OCI-LY1 (cell line): ENCODE results near the gene ST7.

Source experiments
- H2AFZ ChIP-seq: fragments of 200-600 bp; sonication (generic), shearing (Covaris generic); 2 replicates; pipeline ENCODE4 v1.6.0; 2014; ENCODE audit warnings: antibody characterized with exemption, mild to moderate bottlenecking, low read length
- H3F3A ChIP-seq: fragments of 200-600 bp; sonication (generic), shearing (Covaris generic); 2 replicates; pipeline ENCODE4 v1.6.0; 2014; ENCODE audit warnings: mild to moderate bottlenecking, antibody characterized with exemption, low read length, moderate library complexity; ENCODE audit not compliant: insufficient read depth
- H3K27ac ChIP-seq: fragments of 200-600 bp; sonication (generic); 2 replicates; pipeline ENCODE4 v1.5.1; 2014; ENCODE audit warnings: low read length, mixed run types, mild to moderate bottlenecking, low read depth; ENCODE audit not compliant: poor library complexity, severe bottlenecking
- H3K27me3 ChIP-seq: fragments of 200-600 bp; sonication (generic); 2 replicates; pipeline ENCODE4 v1.6.0; 2014; ENCODE audit warnings: antibody characterized with exemption, mild to moderate bottlenecking, low read length, moderate library complexity; ENCODE audit not compliant: insufficient read depth
- H3K36me3 ChIP-seq: fragments of 200-600 bp; sonication (generic); 2 replicates; pipeline ENCODE4 v1.6.1; 2014; ENCODE audit warnings: mild to moderate bottlenecking, antibody characterized with exemption, low read length, moderate library complexity, mixed read lengths; ENCODE audit not compliant: insufficient read depth
- H3K4me1 ChIP-seq: fragments of 200-600 bp; sonication (generic); 2 replicates; pipeline ENCODE4 v1.5.1; 2014; ENCODE audit warnings: mild to moderate bottlenecking, low read length, moderate library complexity; ENCODE audit not compliant: insufficient read depth, severe bottlenecking
- H3K4me2 ChIP-seq: fragments of 200-600 bp; sonication (generic), shearing (Covaris generic); 2 replicates; pipeline ENCODE4 v1.6.1; 2014; ENCODE audit warnings: low read length
- H3K4me3 ChIP-seq: fragments of 200-600 bp; sonication (generic); 2 replicates; pipeline ENCODE4 v1.5.1; 2014; ENCODE audit warnings: low read length, low read depth, mild to moderate bottlenecking, mixed read lengths; ENCODE audit not compliant: poor library complexity, severe bottlenecking
- H3K79me2 ChIP-seq: fragments of 200-600 bp; shearing (Covaris generic); 2 replicates; pipeline ENCODE4 v1.6.1; 2016; ENCODE audit warnings: mixed run types, low read length, mixed read lengths; ENCODE audit not compliant: insufficient read depth
- H3K9ac ChIP-seq: fragments of 200-600 bp; sonication (generic), shearing (Covaris generic); 2 replicates; pipeline ENCODE4 v1.6.1; 2014; ENCODE audit warnings: mild to moderate bottlenecking, low read length, mixed read lengths
- H3K9me2 ChIP-seq: fragments of 200-600 bp; sonication (generic), shearing (Covaris generic); 2 replicates; pipeline ENCODE4 v1.6.1; 2014; ENCODE audit warnings: low read depth, mild to moderate bottlenecking, low read length, mixed read lengths
- H3K9me3 ChIP-seq: fragments of 200-600 bp; shearing (Covaris generic); 2 replicates; pipeline ENCODE4 v1.6.1; 2014; ENCODE audit warnings: low read length, mixed read lengths
- H4K20me1 ChIP-seq: fragments of 200-600 bp; sonication (generic), shearing (Covaris generic); 2 replicates; pipeline ENCODE4 v1.6.0; 2016; ENCODE audit warnings: mild to moderate bottlenecking, low read length; ENCODE audit not compliant: insufficient read depth
- EZH2 ChIP-seq: fragments of 200-600 bp; sonication (generic), shearing (Covaris generic); IDR thresholded peaks from 2 replicates; pipeline ENCODE4 v1.8.0; 2017; ENCODE audit warnings: borderline replicate concordance, mixed run types, mild to moderate bottlenecking, antibody characterized with exemption, low read length, moderate library complexity, mixed read lengths
- TF ChIP-seq, protein P1 (sequence below): fragments of 200-600 bp; sonication (generic), shearing (Covaris generic); IDR thresholded peaks from 2 replicates; pipeline ENCODE4 v1.5.1; 2017; ENCODE audit warnings: mild to moderate bottlenecking, antibody characterized with exemption, low read length, moderate library complexity, mixed read lengths

The ST7 gene

DNA sequence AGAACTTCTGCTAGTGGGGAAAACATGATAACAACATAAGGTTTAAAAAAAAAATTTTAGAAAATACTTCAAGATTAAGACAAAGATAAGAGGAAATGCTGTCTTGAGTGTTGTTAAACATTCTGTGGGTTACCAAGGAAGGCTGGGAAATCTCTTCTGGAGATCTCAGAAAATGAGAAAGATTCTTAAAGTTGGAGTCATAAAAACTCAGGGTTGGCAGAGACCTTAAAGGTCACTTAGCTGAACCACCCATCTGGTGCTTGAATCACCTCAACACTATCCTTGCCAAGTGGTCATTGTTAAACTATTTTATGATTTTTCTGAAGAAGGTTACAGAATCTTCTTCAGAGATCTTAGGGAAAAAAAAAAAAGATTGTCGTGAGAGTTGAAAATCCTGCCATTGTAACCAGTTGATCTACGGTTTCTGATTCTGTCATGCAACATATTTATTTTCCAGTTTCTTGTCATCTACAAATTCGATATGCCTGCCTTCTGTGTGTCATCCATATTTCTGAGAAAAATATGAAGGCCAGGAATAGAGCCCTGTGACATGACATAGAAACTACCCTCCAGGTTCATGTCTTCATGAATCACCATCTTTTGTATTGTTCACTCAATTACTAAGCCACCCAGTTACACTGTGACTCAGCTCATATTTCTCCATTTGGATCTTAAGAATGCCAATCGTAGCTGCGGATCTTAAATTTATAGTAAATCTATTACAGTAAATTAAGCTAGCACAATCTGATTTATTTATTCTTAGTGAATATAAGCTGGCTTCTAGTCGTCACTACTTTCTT is 179.2 kb downstream of the ST7 start:
- no peak overlapping the region for H3K4me3 ChIP-seq
- H3K4me1 ChIP-seq, result no peaks in the 10 kb centered on the region

DNA sequence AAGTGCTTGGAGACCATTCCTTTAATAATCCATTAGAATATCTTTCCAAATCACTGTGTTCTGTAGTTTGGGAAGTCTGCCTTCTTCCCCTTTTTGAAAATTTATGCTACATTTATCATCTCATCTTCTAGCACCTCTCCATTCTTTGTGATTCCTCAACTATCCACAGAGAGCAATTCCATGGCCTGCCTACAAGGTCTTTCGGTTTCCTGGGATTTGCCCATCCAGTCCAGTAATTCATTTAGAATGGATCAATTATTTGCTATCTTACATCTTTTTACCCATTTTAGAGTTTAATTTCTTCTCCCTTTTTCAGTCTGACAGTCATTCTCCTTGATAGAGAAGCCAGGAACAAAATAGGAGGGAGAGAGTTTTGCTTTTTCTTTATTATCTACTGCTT is 179.8 kb downstream of the ST7 start:
- Histone ChIP-seq H3K4me1 (no peaks in the 10 kb centered on the region), H3K4me3 (no peak overlapping the region), H3K36me3 (no peaks in the 10 kb centered on the region), H2AFZ (no peak overlapping the region), H3F3A (no peaks in the 10 kb centered on the region), H3K79me2 (no peaks in the 10 kb centered on the region), H3K9ac (no peak overlapping the region), H3K27me3 (no peaks in the 10 kb centered on the region), H4K20me1 (no peaks in the 10 kb centered on the region), H3K27ac (no peak overlapping the region), H3K9me2 (no peaks in the 10 kb centered on the region), H3K9me3 (no peaks in the 10 kb centered on the region), H3K4me2 (no peak overlapping the region)
- TF ChIP-seq EZH2, result no peak
- TF ChIP-seq, protein P1, sequence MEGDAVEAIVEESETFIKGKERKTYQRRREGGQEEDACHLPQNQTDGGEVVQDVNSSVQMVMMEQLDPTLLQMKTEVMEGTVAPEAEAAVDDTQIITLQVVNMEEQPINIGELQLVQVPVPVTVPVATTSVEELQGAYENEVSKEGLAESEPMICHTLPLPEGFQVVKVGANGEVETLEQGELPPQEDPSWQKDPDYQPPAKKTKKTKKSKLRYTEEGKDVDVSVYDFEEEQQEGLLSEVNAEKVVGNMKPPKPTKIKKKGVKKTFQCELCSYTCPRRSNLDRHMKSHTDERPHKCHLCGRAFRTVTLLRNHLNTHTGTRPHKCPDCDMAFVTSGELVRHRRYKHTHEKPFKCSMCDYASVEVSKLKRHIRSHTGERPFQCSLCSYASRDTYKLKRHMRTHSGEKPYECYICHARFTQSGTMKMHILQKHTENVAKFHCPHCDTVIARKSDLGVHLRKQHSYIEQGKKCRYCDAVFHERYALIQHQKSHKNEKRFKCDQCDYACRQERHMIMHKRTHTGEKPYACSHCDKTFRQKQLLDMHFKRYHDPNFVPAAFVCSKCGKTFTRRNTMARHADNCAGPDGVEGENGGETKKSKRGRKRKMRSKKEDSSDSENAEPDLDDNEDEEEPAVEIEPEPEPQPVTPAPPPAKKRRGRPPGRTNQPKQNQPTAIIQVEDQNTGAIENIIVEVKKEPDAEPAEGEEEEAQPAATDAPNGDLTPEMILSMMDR, result no peak

More for the DNA sequence above, 179.2 kb downstream of the ST7 start:
- Histone ChIP-seq H3K36me3 (no peaks in the 10 kb centered on the region), H3K27me3 (no peaks in the 10 kb centered on the region), H3K9me2 (no peaks in the 10 kb centered on the region), H3K4me2 (no peak overlapping the region), H2AFZ (no peak overlapping the region), H3K9me3 (no peaks in the 10 kb centered on the region), H3K79me2 (no peaks in the 10 kb centered on the region), H3K9ac (no peak overlapping the region), H3F3A (no peaks in the 10 kb centered on the region), H3K27ac (no peak overlapping the region), H4K20me1 (no peaks in the 10 kb centered on the region)
- no peak for TF ChIP-seq EZH2
- TF ChIP-seq, protein P1, result no peak

DNA sequence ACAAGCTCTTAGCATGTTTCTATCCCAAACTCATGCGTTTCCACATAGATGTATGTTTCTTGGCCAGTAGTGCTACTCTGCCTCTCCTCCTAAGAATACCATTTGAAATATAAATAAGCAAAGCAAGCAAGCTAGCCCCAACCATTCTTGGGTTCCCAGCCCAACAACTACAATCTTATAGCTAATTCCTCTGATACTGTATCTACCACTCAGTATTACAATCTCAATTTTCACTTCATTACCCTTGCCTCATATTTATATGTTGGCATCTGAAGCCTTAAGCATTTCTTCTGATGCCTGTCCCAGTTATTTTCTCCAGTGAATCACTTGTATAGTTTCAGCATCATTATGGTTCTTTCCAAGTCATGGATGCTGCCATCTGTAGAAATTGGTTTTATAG is 181.1 kb downstream of the ST7 start:
- no peak for TF ChIP-seq EZH2
- TF ChIP-seq, protein P1, result no peak
- Histone ChIP-seq H3F3A (no peaks in the 10 kb centered on the region), H2AFZ (no peak overlapping the region), H3K4me3 (no peak overlapping the region), H4K20me1 (no peaks in the 10 kb centered on the region), H3K9me2 (no peaks in the 10 kb centered on the region), H3K4me2 (no peak overlapping the region), H3K27ac (no peak overlapping the region), H3K4me1 (no peaks in the 10 kb centered on the region), H3K9ac (no peak overlapping the region), H3K9me3 (no peaks in the 10 kb centered on the region), H3K27me3 (no peaks in the 10 kb centered on the region), H3K36me3 (no peaks in the 10 kb centered on the region), H3K79me2 (no peaks in the 10 kb centered on the region)
